Islet of Langerhans (tissue), 1 donor: ENCODE results near the gene WAC.
"Not testable (repeated sequence)": the region's sequence is repeated elsewhere in the genome, so short reads cannot be mapped to it uniquely, and the experiment has no call there.

ENCODE experiments used
- FAIRE-seq: peaks from one replicate; lab custom pipeline; 2011; peaks lifted over from hg19 to GRCh38; lab: Jason Lieb, UNC

Gene WAC

DNA sequence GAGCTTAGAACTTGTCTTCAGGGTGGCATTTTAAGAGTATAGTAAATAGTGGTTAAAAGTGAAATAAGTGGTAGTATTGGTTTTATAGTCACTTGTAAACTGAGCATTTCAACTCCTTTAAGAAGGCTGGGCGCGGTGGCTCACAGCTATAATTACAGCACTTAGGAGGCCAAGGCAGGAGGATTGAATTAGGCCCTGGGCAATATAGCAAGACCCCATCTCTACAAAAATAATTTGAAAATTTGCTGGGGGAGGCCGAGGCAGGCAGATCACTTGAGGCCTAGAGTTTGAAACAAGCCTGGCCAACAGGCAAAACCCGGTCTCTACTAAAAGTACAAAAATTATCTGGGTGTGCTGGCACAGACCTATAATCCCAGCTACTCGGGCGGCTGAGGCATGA is 80.0 kb downstream of the WAC start:
- FAIRE-seq = no peak

DNA sequence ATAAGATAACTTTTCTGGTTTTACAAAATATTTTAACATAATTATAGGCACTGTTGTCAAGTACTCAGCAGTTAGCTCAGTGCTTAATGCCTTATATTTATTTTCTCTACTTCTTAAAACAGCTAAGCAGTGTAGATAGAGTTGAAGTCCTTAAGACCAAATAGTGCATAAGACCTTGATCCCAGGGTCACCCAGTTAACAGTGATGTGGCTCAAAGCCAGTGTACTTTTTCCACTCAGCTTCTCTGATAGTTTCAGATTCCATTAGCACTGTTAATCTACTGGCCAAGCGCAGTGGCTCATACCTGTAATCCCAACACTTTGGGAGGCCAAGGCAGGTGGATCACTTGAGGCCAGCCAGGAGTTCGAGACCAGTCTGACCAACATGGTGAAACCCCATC is 83.6 kb downstream of the WAC start:
- no peak for FAIRE-seq

DNA sequence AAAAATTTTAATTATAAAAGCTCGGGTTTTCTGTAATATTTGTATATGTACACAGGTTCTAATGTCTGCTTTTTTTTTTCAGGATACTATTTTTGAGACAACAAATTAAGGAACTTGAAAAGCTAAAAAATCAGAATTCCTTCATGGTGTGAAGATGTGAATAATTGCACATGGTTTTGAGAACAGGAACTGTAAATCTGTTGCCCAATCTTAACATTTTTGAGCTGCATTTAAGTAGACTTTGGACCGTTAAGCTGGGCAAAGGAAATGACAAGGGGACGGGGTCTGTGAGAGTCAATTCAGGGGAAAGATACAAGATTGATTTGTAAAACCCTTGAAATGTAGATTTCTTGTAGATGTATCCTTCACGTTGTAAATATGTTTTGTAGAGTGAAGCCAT is 86.5 kb downstream of the WAC start:
- no peak for FAIRE-seq

DNA sequence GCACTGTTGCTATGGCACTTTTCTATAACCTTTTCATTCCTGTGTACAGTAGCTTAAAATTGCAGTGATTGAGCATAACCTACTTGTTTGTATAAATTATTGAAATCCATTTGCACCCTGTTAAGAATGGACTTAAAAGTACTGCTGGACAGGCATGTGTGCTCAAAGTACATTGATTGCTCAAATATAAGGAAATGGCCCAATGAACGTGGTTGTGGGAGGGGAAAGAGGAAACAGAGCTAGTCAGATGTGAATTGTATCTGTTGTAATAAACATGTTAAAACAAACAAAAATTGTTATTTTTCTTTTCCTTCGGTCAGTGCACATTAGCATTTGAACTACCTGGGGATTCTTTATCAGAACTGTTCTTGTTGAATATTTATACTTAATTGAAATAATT is 87.3 kb downstream of the WAC start:
- FAIRE-seq = no peak

DNA sequence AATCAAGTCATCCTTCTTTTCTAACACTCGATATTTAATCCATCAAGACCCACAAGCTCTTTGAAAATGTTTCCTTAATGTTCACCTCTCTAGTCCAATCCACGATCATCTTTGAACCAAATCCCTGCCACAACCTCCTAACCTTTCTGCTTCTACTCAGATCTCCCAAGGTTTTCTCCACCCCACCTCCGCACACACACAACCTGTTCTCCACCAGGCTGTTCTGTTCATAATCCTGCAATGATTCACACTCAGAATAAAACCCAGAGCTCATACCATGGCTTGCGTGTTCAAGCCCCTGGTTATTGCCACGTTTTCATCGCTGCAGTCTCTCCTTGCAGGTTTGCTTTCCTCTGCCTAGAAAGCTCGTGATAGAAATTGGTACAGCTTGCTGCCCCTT is 90.6 kb downstream of the WAC start:
- FAIRE-seq = no peak

DNA sequence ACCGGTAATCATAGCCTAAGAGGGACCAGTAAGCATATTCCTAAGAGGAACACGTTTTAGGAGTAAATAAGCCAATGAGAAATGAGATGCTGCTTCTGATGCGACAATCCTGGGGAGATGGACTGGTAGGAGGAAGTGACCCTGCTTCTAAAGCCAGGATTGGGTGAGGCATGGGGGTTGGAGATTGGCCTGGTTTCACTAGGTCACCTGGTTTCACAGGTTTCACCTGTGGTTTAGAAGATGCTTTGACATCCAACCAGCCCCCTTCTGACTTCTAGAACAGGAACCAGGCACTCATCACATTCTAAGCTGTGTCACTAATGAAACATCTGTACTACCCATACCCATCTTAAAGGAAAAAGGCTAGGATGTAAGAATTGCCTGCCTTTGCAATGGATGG is 91.4 kb downstream of the WAC start:
- FAIRE-seq = no peak

DNA sequence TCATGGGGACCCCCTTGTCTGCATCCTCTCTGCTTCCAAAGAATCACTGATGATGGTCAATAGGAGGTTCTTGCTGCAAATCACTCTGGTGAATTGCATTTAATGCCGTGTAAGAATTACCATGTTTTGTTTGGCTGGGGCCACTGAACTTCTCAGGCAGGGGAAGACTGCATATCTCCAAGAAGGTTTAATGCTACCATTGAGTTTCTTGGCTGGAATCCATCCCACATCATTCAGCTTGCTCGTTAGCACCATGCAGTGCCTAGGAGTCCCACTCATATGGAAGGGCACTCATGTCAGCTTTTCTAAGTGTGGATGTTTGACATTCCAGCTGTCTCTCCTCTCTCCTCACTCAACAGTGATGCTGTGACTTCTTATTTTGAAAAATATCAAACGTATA is 94.2 kb downstream of the WAC start:
- no peak for FAIRE-seq

DNA sequence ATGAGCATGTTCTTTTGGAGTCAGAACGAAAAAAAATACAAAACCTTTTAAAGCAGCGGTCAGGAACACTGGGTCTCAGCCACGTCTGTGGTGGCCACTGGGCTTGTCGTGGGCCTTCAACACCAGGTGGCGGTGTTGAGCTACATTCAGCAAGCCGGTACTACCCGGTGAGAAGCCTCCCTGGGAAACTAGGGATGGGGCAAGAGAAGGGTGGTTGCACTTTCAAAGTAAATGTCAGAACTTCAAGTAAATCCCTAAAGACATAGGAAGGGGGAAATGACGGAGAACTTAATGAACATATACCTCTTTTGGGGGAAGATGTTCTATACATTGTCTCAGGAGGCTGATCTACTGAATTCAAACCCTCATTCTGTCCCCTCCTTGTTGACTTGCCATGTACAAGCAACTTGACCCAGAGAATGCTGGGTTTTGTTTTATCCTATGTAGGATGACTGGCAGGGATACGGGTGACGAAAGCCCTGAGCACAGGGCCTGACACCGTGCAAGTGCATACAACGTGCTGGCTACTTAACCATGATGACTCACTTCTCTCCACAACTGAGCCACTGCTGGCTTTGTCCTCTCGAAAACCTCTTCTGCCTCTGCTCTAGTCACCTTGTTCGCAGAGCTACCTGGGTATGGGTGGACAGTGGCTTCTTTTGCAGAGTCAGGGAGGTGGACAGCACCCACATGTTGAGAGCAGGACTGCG is 95.4 kb downstream of the WAC start:
- FAIRE-seq = no peak

DNA sequence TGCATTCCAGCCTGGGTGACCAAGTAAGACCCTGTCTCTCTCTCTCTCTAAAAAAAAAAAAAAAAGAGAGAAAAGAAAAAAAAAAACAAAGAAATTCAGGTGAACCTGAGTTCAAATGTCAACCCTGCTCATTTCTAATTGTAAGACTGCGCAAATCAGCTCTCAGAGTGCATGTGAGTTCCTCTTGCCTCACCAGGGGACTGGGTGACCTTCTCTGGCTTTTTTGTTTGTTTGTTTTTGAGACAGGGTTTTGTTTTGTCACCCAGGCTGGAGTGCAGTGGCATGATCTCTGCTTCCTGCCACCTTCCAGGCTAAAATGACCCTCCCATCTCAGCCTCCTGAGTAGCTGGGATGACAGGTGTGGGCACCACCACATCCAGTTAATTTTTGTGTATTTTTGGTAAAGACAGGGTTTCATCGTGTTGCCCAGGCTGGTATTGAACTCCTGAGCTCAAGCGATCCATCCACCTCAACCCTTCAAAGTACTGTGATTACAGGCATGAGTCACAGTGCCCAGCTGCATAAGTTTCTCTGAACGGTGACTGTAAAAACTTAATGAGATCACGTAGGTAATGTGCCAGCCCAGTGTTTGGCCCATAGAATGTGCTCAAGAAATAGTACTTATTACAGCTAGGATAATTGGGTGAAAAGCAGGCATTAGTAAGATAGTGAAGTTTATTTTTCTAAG is 99.1 kb downstream of the WAC start:
- FAIRE-seq = no peak

DNA sequence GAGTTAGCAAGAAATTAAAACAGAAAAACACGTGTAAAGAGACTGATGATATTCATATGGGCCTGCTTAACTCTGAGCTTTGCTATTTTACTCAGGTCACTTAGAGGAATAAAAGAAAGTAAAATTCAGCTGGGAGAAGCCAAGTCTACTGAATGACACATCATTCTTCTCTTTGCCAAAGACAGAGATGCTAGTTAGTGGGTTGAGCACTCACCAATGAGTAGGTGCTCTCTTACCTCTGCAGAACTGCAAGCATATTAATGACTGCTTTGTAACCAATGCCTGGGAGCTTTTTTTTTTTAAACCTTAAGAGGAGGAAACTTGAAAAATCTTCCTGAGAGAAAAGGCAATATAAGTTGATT is 99.6 kb downstream of the WAC start:
- no peak for FAIRE-seq

DNA sequence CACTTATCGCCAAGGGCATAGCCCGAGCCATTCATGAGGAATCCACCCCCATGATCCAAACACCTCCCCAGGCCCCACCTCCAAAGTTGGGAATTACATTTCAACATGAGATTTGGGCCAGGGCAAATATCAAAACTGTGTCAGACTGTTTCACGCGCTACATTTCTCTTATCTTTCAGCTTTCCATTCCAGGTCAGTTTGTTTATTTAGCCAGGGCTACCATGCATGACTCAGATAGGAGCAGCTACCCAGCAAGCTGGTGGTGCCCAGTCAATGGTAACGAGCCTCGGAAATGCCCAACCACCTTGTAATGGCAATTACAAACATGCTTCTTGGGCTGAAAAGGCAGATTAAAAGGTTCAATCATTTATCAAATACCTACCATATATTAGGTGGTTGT is 100.8 kb downstream of the WAC start:
- FAIRE-seq = no peak

DNA sequence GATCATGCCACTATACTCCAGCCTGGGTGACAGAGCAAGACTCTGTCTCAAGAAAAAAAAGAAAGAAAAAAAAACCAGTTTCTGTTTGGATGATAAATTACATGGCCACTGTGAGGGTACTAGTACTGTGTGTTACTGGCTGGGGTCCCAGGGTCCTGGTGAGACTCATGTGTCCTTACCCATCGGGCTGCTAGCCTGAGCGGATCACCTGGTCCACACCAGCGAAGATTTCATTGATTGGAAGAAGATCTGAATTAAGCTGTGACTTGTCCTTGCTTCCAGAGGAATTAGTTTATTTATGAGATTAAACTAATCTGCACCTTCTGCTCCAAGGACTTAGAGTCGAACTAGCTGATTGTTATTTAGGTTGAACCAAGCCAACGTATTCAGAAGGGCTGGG is 104.4 kb downstream of the WAC start:
- FAIRE-seq = no peak

DNA sequence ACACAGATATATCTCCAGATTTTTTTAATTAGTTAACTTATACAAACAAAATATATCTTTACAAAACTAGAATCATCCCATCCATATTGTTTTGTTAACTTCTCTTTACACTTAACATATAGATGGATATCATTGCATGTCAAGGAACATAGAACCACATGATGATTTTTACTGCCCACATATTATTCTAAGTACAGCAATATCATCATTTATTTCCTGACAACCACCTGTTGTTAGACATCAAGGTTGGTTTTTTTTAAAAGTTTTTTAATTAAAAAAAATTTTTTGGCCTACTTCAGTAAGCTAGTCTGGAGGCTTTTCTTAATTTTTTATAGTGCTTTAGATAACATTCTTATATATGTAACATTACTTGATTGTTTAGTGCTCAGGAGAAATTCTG is 105.5 kb downstream of the WAC start:
- no peak for FAIRE-seq

DNA sequence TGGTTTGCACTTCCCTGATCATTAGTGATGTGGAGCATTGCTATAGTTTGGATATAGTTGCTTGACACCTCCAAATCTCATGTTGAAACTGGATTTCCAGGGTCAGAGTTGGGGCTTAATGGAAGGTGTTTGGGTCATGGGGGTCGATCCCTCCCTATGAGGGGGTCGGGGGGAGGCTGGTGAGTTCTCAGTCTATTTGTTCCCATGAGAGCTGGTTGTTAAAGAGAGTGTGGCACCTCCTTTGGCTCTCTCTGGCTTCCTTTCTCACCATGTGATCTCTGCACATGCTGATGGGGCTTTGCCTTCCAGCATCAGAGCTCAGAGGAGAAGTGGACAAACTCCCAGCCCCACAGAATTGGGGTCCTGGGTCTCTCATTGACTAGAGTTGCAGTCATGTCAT is 107.6 kb downstream of the WAC start:
- no peak for FAIRE-seq

DNA sequence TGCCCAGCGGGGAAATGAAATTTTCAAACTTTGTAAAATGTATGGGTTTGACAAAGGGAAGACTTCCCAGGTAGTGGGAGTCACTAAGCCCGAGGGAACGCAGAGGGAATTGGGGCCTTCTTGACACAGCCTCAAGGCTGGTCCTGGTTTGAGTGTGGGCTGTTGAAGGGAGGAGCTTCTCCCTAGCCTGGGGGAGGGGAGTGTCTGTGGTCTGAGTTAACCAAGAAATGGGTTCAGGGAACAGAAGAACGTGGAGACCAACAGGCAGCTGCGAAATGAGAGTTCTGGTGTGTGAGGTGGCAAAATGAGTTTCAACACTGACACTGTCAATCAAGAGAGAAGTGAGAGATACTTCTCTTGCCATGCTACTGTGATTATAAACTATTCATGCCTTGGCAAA is 111.7 kb downstream of the WAC start:
- no peak for FAIRE-seq

DNA sequence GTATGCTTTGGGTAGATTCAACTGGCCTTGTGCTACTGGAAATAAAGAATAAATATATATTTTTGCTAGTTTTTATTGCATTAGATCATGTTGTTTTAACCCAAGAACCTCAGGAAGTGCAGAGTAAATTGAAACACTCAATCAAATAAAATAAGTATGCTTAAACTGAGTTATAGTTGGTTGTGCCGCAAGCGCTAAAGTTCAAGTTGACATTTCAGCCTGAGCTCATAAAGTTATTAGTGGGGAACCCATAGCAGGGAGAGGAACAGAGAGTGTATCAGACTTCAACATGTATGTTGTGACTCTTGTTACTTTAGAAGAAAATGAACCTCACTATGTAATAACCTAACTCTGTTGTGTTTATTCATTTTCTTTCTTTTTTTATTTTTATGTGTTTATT is 119.2 kb downstream of the WAC start:
- FAIRE-seq = no peak

DNA sequence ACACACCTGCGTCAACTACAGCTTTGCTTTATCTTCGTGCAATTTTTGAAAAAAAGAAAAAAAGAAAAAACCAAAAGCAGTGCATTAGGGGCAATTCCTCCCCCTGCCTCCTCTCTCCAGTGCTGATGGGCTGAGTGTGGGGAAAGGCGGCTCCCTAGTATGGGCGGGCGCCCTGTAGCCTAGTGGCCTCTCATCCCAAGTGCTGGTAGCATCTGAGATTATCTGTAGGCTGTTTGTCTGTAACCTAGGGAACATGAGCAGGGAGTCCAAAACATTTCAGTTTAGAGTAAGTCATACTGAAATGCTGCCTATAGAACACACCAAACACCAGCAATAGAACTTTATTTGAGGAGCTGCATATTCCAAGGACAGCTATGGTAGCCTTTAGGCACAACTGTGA is 119.8 kb downstream of the WAC start:
- no peak for FAIRE-seq

DNA sequence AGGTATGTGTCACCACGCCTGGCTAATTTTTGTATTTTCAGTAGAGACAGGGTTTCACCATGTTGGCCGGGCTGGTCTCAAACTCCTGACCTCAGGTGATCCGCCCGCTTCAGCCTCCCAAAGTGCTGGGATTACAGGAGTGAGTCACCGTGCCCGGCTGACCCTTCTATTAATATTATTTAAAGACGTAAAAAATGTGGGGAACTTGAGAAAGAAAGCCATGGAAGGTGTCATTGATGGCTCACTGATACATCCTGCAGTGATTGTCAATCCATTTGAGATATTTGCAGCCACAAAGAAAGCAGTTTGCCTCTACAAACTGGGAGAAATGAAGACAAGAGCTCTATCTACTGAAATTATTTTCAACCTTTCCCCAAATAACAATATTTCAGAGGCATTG is 125.9 kb downstream of the WAC start:
- FAIRE-seq = not testable (repeated sequence)

DNA sequence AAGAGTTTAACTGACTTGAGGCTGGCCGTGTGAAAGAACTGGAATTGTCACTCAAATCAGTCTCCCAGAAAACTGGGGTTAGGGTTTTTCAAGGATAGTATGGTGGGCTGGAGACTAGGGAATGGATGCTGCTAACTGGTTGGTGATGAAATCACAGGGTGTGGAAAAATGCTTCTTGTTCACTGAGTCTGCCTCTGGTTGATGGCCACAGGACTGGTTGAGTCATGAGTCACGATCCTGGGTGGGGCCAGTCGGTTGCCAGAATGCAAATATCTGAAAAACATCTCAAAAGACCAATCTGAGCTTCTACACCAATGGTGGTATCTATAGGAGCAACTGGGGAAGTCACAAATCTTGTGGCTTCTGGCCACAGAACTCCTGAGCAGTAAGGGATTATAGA is 128.1 kb downstream of the WAC start:
- no peak for FAIRE-seq

DNA sequence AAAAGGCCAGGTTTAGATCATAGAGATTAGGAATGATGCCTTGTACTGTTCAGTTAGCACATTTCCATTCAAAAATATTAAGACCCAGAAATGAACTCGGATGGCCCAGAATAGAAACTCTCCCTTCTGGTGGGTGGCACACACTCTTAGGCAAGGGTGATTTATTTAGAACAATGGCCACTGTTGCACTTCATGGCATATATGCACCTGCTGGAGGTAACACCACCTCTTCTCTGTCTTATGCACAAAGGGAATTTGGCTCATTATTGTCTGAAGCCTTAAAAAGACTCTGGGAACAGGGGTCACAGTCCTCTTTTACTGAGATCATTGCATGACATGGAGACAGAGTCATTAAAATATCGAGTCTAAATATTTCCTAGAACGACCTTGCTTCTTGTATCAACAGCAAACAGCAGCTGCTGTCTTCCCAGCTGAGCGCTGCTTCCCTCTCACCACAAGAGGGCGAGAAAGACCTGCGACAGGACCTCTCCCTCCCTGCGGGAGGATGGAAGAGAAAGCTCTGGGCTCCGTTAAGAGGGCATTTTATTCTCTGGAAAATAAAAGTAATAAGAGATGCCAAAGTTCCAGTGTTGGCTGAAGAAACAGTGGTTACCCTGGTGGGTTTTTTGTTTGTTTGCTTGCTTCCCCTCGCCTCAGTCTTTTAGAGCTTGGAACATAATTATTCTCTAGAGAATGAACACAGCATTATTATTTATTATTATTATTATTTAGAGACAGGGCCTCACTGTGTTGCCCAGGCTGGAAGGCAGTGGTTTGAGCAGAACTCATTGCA is 130.9 kb downstream of the WAC start:
- peak; percentile 99 for FAIRE-seq

DNA sequence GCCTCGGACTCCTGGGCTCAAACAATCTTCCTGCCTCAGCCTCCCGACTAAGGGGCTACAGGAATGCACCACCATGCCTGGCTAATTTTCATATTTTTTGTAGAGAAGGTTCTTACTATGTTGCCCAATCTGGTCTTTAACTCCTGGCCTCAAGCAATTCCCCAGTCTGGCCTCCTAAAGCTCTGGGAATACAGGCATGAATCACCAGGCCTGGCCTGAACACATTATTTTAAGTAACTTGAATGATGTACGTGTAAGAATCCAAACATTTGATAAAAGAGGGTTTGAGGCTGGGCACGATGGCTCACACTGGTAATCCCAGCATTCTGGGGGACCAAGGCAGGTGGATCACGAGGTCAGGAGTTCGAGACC is 131.4 kb downstream of the WAC start:
- no peak for FAIRE-seq

DNA sequence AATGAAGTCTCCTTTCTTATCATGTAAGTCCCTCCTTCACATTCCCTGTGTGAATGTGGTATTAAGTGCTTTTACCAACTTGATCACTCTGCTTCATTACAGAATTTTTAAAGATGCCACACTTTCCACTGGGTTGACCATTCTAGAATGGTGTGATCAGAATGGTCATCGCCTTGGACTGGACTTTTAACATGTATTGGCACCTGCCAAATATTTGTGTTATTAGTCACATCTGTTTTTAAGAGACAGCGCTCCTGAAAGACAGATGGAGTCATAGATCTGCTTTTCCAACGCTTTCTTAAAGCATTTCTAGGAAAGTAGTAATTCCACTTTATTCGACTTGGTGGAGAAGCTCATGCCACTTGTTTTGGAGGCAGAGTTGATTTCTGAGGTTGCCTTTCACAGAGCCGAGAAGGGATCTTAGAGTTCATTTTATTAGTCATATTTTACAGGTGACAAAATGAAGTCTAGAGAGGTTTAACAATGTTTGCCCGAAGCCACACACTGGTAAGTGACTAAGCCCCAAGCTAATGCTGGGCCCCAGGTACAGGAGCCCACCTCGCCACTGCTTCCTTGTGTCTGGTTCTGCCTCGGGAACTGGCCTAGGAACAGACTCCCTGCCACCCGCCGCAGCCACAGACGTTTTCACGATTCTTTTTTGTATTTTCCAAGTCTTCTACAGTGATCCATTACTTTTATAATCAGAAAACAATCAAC is 134.0 kb downstream of the WAC start:
- no peak for FAIRE-seq
